Fibroblast of lung (primary cell): ENCODE results near the gene NEK11.

Experiments
- CTCF ChIP-seq, 2 donors: IDR thresholded peaks in 1 of 2; conservative IDR thresholded peaks in 1 of 2; 1 replicate in 1 of 2; 2 replicates in 1 of 2; pipeline ENCODE4 v1.5.1; 2011 to 2012; ENCODE audit warnings: low read length in 2 of 2, control low read depth in 1 of 2, inconsistent platforms in 1 of 2, low read depth in 1 of 2, mild to moderate bottlenecking in 1 of 2
- EZH2 ChIP-seq: IDR thresholded peaks from 2 replicates; pipeline ENCODE4 v1.5.1; 2012; ENCODE audit warnings: low read length, control low read depth, mild to moderate bottlenecking; ENCODE audit errors: missing control alignments

GRCh38 chr3:131324923-131325322, 298.2 kb downstream of the NEK11 start:
- TF ChIP-seq CTCF (conservative IDR thresholded peaks at IDR 0.05 in 1 of 2, IDR thresholded peaks at IDR 0.05 in 1 of 2; ENCODE audit: low read depth in 1 of 2, low read length in 2 of 2): no peak
- TF ChIP-seq EZH2: no peak
